Measurements from ENCODE around the gene EFCAB3. TPM values are rescaled to one million over a fixed set of nuclear protein-coding genes. Genes with fewer than 3 reads are reported as not detected.

Gene EFCAB3
- polyA plus RNA-seq, 1 donor from 2014 or later: not detected

Small RNAs within 50 kb of the gene (small RNA-seq; reads per million reads assigned to genes)
- gene RNU7-52P: 0 reads per million in 3 experiments

Other genes with a start within 250 kb of the EFCAB3 start
- 18.7 and 25.7 TPM in 2 replicates for gene METTL2A, start 43.3 kb downstream of the EFCAB3 start, polyA plus RNA-seq
- gene TLK2, start 98.3 kb downstream of the EFCAB3 start, polyA plus RNA-seq: 63.9 and 65.2 TPM in 2 replicates
- gene MRC2, start 247.1 kb downstream of the EFCAB3 start, polyA plus RNA-seq: 0.36 and 0.76 TPM in 2 replicates